RWPE1 (cell line): ENCODE data around the gene KRTAP5-3.
"Not testable (repeated sequence)": the region's sequence is repeated elsewhere in the genome, so short reads cannot be mapped to it uniquely, and the experiment has no call there.

Source experiments
- CTCF ChIA-PET: fragments of 350-600 bp; sonication (Branson Sonifier 250); formaldehyde crosslinking; extraction: SDS; loops from one replicate; lab custom pipeline; 2021; lab: Yijun Ruan, JAX
- POLR2A ChIA-PET: fragments of 400-600 bp; formaldehyde crosslinking; extraction: SDS; loops from one replicate; lab custom pipeline; 2020; ENCODE audit warnings: antibody characterized with exemption; ENCODE audit not compliant: low non-redundant PET; lab: Yijun Ruan, JAX
- DNase-seq: peaks from one replicate; pipeline ENCODE4 v3.0.0; 2012; ENCODE audit warnings: low spot score
- H3K27ac ChIP-seq: fragments of 450-650 bp; 2 replicates; pipeline ENCODE4 v1.5.1; 2017
- TF ChIP-seq, protein P1 (sequence below): fragments of 450-650 bp; conservative IDR thresholded peaks from 2 replicates; pipeline ENCODE4 v1.5.1; 2017; ENCODE audit warnings: low read depth, mild to moderate bottlenecking

Gene KRTAP5-3

DNA sequence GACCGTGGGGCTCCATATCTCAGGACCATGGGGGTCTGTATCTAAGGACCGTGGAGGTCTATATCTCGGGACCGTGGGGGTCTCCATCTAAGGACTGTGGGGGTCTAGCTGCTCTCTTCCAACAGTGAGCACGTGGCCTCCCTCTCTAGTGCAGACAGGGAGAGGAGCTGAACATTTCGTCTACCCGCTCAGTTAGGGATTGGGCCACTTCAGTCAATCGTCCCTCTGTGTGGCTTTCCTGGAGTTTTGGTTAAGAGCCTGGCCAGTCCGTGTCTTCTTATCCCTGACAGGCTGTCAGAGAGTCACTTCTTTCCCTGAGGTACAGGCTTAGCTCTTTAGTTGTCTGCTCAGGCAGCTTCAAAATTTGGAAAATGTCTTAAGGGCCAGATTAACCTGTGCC is 26.3 kb downstream of the KRTAP5-3 start:
- H3K27ac ChIP-seq: no peak overlapping the region
- no peak for DNase-seq
- TF ChIP-seq, protein P1, sequence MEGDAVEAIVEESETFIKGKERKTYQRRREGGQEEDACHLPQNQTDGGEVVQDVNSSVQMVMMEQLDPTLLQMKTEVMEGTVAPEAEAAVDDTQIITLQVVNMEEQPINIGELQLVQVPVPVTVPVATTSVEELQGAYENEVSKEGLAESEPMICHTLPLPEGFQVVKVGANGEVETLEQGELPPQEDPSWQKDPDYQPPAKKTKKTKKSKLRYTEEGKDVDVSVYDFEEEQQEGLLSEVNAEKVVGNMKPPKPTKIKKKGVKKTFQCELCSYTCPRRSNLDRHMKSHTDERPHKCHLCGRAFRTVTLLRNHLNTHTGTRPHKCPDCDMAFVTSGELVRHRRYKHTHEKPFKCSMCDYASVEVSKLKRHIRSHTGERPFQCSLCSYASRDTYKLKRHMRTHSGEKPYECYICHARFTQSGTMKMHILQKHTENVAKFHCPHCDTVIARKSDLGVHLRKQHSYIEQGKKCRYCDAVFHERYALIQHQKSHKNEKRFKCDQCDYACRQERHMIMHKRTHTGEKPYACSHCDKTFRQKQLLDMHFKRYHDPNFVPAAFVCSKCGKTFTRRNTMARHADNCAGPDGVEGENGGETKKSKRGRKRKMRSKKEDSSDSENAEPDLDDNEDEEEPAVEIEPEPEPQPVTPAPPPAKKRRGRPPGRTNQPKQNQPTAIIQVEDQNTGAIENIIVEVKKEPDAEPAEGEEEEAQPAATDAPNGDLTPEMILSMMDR: no peak
- ChIA-PET POLR2A (no interaction called here), CTCF (interaction anchor here (0.6 kb wide), 1 partner anchor 562 kb away, joined by 3 read pairs; no protein-coding TSS in a partner anchor)

DNA sequence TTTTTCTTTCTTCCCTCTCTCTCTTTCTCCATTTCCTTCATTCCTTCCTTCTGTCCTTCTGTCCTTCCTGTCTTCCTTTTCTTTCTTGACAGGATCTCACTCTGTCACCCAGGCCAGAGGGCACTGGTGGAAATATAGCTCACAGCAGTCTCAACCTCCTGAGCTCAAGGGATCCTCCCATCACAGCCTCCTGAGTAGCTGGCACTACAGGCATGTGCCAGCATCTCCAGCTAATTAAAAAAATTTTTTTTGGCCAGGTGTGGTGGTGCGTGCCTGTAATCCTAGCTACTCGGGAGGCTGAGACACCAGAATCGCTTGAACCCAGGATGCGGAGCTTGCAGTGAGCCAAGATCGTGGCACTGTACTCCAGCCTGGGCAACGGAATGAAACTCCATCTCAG is 31.4 kb downstream of the KRTAP5-3 start:
- DNase-seq: no peak
- CTCF ChIA-PET: interaction anchor here (0.6 to 1.8 kb wide), 4 partner anchors 19 to 50 kb away, joined by 4 to 5 read pairs (median 5); no protein-coding TSS in a partner anchor
- POLR2A ChIA-PET: no interaction called here
- TF ChIP-seq, protein P1: no peak
- H3K27ac ChIP-seq: no peak overlapping the region

DNA sequence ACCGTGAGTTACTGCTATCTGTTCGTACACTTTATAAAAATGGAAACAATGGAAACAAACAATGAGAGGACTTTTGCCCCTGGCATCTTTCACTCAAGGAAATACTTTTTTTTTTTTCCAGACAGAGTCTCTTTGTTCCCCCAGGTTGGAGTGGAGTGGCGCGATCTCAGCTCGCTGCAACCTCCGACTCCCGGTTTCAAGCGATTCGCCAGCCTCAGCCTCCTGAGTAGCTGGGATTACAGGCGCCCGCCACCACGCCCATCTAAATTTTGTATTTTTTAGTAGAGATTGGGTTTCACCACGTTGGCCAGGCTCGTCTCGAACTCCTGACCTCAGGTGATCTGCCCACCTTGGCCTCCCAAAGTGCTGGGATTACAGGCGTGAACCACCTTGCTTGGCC is 32.5 kb downstream of the KRTAP5-3 start:
- CTCF ChIA-PET: interaction anchor here (0.6 to 3.0 kb wide), 7 partner anchors 13 to 845 kb away, joined by 3 to 78 read pairs (median 3); no protein-coding TSS in a partner anchor
- DNase-seq, POLR2A ChIA-PET, H3K27ac ChIP-seq: not testable (repeated sequence)

DNA sequence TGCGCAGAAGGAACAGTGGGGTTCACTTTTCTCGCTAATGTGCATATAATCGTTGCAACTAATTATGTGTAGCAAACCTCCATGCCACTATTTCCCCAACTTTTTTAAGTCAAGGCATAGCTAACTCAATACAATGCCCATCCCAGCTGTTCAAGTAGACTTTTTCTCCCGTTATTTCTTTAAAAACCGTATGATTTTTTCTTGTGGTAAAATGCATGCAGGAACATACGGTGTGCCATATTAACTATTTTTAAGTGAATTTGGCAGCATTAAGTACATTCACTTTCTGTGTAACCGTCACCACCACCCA is 33.4 kb downstream of the KRTAP5-3 start:
- DNase-seq: no peak
- ChIA-PET CTCF (interaction anchor here (0.5 to 3.0 kb wide), 19 partner anchors 10 to 578 kb away, joined by 3 to 78 read pairs (median 4); partner anchors contain the start of gene KRTAP5-1), POLR2A (interaction anchor here (0.6 to 1.0 kb wide), 2 partner anchors 16 to 65 kb away, joined by 3 read pairs; no protein-coding TSS in a partner anchor)
- TF ChIP-seq, protein P1: peak; percentile 69
- no peak overlapping the region for H3K27ac ChIP-seq

- TF ChIP-seq, protein P1: peak; percentile 96
- ChIA-PET POLR2A (interaction anchor here (0.6 to 1.0 kb wide), 2 partner anchors 16 to 65 kb away, joined by 3 read pairs; no protein-coding TSS in a partner anchor), CTCF (interaction anchor here (0.5 to 3.0 kb wide), 22 partner anchors 9 to 579 kb away, joined by 3 to 78 read pairs (median 4); partner anchors contain the start of gene KRTAP5-1)
- DNase-seq: peak; percentile 51
- H3K27ac ChIP-seq: peak overlapping the region; percentile 13
Observed at GRCh38 chr11:1574238-1574932, 33.9 kb downstream of the KRTAP5-3 start.

DNA sequence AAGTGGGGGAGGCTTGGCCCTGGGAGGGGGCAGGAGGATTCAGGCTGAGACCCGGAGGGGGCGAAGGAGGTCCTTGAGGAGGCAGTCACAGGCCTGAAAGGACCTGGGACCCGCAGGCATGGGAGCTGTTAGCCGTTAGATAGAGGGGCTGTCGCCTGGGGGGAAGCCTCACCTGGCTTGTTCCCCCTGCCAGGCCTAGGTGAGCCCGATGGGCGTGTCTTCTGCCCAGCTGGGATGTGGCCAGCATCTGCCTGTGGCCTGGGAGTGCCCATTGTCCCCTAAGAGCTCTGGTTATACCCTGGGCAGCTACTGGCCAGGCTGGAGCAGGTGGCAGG is 34.4 kb downstream of the KRTAP5-3 start:
- TF ChIP-seq, protein P1: no peak
- ChIA-PET POLR2A (interaction anchor here (1.0 kb wide), 1 partner anchor 15 kb away, joined by 3 read pairs; no protein-coding TSS in a partner anchor), CTCF (interaction anchor here (0.6 to 3.0 kb wide), 8 partner anchors 9 to 345 kb away, joined by 5 to 78 read pairs (median 9); no protein-coding TSS in a partner anchor)
- no peak for DNase-seq
- H3K27ac ChIP-seq: peak overlapping the region; percentile 13
